ENCODE measurements around the gene TECTB.

Gene TECTB

DNA sequence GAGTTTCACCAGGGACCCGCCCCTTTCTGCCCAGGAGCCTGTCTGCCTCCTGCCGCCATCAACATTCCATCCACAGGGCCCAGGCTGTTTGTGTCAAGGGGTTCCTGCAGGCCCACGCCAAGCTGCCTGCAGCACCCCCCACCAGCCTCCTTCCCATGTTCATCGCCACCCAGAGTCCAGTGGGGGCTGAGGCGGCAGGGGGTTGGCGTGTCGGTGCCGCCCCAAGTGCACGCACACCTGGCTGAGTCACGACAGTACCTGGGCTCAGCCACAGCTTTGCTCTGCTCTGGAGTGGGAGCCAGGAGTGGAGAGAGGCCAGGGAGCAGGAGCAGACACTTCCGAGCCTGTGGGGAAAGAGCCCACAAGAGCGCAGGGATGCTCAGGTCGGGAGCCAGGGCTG, 42.8 kb upstream of the TECTB start:
- POLR2A ChIA-PET = no interaction called here
- Histone ChIP-seq H3K4me1 (ENCODE audit: control insufficient read depth, insufficient read depth, low read length) (no peaks in the 10 kb centered on the region), H3K36me3 (ENCODE audit: control insufficient read depth in 2 of 2, insufficient read depth in 1 of 2, low read length in 2 of 2) (no peaks in the 10 kb centered on the region), H3K9me3 (ENCODE audit: control insufficient read depth, insufficient read depth, low read depth, low read length) (no peaks in the 10 kb centered on the region; the same call in 1 of the 2 replicates), H3K27ac (ENCODE audit: extremely low read depth, low read depth, low read length) (no peak overlapping the region), H3K4me3 (ENCODE audit: low read depth, low read length) (no peak overlapping the region)
- TF ChIP-seq ZNF274 (IDR thresholded peaks at IDR 0.05; ENCODE audit: low read length) (no peak), ZNF274 (tag by site-specific recombination; IDR thresholded peaks at IDR 0.05; ENCODE audit: borderline replicate concordance) (no peak), BCL11B (tag by site-specific recombination; IDR thresholded peaks at IDR 0.05; ENCODE audit: low read depth) (no peak), SP7 (tag by site-specific recombination; IDR thresholded peaks at IDR 0.05) (no peak), ZNF530 (tag by site-specific recombination; IDR thresholded peaks at IDR 0.05; ENCODE audit: low read depth) (no peak), ZNF48 (tag by site-specific recombination; IDR thresholded peaks at IDR 0.05) (no peak), ZNF423 (tag by site-specific recombination; IDR thresholded peaks at IDR 0.05) (no peak)
- TF ChIP-seq, protein P1, sequence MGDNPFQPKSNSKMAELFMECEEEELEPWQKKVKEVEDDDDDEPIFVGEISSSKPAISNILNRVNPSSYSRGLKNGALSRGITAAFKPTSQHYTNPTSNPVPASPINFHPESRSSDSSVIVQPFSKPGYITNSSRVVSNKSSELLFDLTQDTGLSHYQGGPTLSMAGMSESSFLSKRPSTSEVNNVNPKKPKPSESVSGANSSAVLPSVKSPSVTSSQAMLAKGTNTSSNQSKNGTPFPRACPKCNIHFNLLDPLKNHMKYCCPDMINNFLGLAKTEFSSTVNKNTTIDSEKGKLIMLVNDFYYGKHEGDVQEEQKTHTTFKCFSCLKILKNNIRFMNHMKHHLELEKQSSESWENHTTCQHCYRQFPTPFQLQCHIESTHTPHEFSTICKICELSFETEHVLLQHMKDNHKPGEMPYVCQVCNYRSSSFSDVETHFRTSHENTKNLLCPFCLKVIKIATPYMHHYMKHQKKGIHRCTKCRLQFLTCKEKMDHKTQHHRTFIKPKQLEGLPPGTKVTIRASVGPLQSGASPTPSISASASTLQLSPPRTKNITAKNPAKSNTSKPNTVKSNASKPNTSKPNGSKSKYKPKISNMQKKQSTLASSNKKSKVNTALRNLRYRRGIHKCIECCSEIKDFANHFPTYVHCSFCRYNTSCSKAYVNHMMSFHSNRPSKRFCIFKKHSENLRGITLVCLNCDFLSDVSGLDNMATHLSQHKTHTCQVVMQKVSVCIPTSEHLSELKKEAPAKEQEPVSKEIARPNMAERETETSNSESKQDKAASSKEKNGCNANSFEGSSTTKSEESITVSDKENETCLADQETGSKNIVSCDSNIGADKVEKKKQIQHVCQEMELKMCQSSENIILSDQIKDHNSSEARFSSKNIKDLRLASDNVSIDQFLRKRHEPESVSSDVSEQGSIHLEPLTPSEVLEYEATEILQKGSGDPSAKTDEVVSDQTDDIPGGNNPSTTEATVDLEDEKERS (tag by site-specific recombination; IDR thresholded peaks at IDR 0.05) = no peak
- TF ChIP-seq, protein P2, sequence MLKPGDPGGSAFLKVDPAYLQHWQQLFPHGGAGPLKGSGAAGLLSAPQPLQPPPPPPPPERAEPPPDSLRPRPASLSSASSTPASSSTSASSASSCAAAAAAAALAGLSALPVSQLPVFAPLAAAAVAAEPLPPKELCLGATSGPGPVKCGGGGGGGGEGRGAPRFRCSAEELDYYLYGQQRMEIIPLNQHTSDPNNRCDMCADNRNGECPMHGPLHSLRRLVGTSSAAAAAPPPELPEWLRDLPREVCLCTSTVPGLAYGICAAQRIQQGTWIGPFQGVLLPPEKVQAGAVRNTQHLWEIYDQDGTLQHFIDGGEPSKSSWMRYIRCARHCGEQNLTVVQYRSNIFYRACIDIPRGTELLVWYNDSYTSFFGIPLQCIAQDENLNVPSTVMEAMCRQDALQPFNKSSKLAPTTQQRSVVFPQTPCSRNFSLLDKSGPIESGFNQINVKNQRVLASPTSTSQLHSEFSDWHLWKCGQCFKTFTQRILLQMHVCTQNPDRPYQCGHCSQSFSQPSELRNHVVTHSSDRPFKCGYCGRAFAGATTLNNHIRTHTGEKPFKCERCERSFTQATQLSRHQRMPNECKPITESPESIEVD (tag by site-specific recombination; IDR thresholded peaks at IDR 0.05) = no peak
- CTCF ChIA-PET = no interaction called here

- Histone ChIP-seq H3K9me3 (ENCODE audit: control insufficient read depth, insufficient read depth, low read depth, low read length) (no peaks in the 10 kb centered on the region; the same call in 1 of the 2 replicates), H3K27ac (ENCODE audit: extremely low read depth, low read depth, low read length) (no peak overlapping the region), H3K4me1 (ENCODE audit: control insufficient read depth, insufficient read depth, low read length) (no peaks in the 10 kb centered on the region), H3K4me3 (ENCODE audit: low read depth, low read length) (no peak overlapping the region), H3K36me3 (ENCODE audit: control insufficient read depth in 2 of 2, insufficient read depth in 1 of 2, low read length in 2 of 2) (no peaks in the 10 kb centered on the region)
- POLR2A ChIA-PET = no interaction called here
- no peak for TF ChIP-seq ZNF132 (tag by site-specific recombination; IDR thresholded peaks at IDR 0.05; ENCODE audit: borderline replicate concordance)
- TF ChIP-seq ZNF10 (tag by site-specific recombination; IDR thresholded peaks at IDR 0.05) = no peak
- no peak for TF ChIP-seq MEIS1 (CRISPR knock-in tag; IDR thresholded peaks at IDR 0.05; ENCODE audit: borderline replicate concordance)
- TF ChIP-seq ZNF223 (tag by site-specific recombination; IDR thresholded peaks at IDR 0.05) = no peak
- no peak for TF ChIP-seq ZNF148 (tag by site-specific recombination; IDR thresholded peaks at IDR 0.05; ENCODE audit: borderline replicate concordance)
- TF ChIP-seq ZNF555 (tag by site-specific recombination; conservative IDR thresholded peaks at IDR 0.05) = no peak
- TF ChIP-seq, protein P3, sequence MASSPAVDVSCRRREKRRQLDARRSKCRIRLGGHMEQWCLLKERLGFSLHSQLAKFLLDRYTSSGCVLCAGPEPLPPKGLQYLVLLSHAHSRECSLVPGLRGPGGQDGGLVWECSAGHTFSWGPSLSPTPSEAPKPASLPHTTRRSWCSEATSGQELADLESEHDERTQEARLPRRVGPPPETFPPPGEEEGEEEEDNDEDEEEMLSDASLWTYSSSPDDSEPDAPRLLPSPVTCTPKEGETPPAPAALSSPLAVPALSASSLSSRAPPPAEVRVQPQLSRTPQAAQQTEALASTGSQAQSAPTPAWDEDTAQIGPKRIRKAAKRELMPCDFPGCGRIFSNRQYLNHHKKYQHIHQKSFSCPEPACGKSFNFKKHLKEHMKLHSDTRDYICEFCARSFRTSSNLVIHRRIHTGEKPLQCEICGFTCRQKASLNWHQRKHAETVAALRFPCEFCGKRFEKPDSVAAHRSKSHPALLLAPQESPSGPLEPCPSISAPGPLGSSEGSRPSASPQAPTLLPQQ (tag by site-specific recombination; IDR thresholded peaks at IDR 0.05) = no peak
- TF ChIP-seq, protein P4, sequence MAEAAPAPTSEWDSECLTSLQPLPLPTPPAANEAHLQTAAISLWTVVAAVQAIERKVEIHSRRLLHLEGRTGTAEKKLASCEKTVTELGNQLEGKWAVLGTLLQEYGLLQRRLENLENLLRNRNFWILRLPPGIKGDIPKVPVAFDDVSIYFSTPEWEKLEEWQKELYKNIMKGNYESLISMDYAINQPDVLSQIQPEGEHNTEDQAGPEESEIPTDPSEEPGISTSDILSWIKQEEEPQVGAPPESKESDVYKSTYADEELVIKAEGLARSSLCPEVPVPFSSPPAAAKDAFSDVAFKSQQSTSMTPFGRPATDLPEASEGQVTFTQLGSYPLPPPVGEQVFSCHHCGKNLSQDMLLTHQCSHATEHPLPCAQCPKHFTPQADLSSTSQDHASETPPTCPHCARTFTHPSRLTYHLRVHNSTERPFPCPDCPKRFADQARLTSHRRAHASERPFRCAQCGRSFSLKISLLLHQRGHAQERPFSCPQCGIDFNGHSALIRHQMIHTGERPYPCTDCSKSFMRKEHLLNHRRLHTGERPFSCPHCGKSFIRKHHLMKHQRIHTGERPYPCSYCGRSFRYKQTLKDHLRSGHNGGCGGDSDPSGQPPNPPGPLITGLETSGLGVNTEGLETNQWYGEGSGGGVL (tag by site-specific recombination; IDR thresholded peaks at IDR 0.05) = no peak
- no peak for TF ChIP-seq ZNF830 (tag by site-specific recombination; IDR thresholded peaks at IDR 0.05; ENCODE audit: low read depth)
- TF ChIP-seq ZNF138 (tag by site-specific recombination; IDR thresholded peaks at IDR 0.05; ENCODE audit: borderline replicate concordance) = no peak
- CTCF ChIA-PET = interaction anchor here (0.7 kb wide), 1 partner anchor 46 kb away, joined by 3 read pairs; no protein-coding TSS in a partner anchor
Observed at GRCh38 chr10:112241651-112242341, 41.4 kb upstream of the TECTB start.

Measured in HEK293 (cell line).